Testis (tissue), 2 donors: ENCODE data around the gene NOS1.

Source experiments
- POLR2A ChIP-seq: fragments of 450-650 bp; IDR thresholded peaks from one replicate; pipeline ENCODE4 v1.6.1; 2017; ENCODE audit warnings: antibody characterized with exemption, mild to moderate bottlenecking, moderate library complexity
- TF ChIP-seq, protein P1 (sequence below), 3 experiments: fragments of 450-650 bp in 2 of 3; fragments of 200-600 bp in 1 of 3; sonication (generic) in 1 of 3; IDR thresholded peaks; one replicate each; pipeline ENCODE4 v1.5.1; 2016 to 2019; ENCODE audit warnings: antibody characterized with exemption in 3 of 3, mild to moderate bottlenecking in 2 of 3, moderate library complexity in 1 of 3

DNA sequence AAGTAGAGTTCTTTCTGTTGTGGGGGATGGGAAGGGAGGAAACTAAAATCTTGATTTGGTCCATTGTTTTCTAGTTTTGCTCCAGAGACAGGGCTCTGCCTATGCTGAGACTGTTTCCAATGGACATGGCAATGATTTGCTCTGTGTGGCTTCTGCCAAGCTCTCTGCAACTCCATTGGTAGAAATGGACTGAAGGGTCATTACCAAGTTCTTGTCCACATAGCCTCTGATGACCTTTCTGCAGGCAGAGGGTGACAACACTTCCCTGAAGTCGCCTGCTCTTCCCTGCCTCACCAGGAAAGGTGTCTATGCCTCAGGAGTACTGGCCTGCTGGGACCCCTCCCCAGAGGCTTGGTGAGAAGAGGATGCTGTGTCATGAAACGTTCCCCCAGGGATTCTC is 39.5 kb upstream of the NOS1 start:
- TF ChIP-seq, protein P1, sequence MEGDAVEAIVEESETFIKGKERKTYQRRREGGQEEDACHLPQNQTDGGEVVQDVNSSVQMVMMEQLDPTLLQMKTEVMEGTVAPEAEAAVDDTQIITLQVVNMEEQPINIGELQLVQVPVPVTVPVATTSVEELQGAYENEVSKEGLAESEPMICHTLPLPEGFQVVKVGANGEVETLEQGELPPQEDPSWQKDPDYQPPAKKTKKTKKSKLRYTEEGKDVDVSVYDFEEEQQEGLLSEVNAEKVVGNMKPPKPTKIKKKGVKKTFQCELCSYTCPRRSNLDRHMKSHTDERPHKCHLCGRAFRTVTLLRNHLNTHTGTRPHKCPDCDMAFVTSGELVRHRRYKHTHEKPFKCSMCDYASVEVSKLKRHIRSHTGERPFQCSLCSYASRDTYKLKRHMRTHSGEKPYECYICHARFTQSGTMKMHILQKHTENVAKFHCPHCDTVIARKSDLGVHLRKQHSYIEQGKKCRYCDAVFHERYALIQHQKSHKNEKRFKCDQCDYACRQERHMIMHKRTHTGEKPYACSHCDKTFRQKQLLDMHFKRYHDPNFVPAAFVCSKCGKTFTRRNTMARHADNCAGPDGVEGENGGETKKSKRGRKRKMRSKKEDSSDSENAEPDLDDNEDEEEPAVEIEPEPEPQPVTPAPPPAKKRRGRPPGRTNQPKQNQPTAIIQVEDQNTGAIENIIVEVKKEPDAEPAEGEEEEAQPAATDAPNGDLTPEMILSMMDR (IDR thresholded peaks at IDR 0.05): no peak
- no peak for TF ChIP-seq POLR2A
